HL-60 (cell line): ENCODE data around the gene PCK1.

Experiments used
- DNase-seq, 2 experiments: peaks; one replicate each; pipeline ENCODE4 v3.0.0-alpha.2; 2010 to 2020; ENCODE audit warnings: low read depth in 1 of 2, low spot score in 1 of 2
- H3K27ac ChIP-seq: fragments of 250-450 bp; sonication (Bioruptor Pico); replicated peaks from 2 replicates; pipeline ENCODE4 v1.5.1; 2020; ENCODE audit warnings: mild to moderate bottlenecking, moderate library complexity
- H3K27me3 ChIP-seq: fragments of 250-450 bp; sonication (Bioruptor Pico); 2 replicates; pipeline ENCODE4 v1.5.1; 2021; ENCODE audit warnings: mild to moderate bottlenecking, moderate library complexity; ENCODE audit not compliant: insufficient read depth, poor library complexity, severe bottlenecking
- H3K4me3 ChIP-seq: replicated peaks from 2 replicates; pipeline ENCODE4 v1.5.1; 2011; ENCODE audit warnings: mild to moderate bottlenecking, control low read depth, low read length; ENCODE audit not compliant: insufficient read depth
- GABPA ChIP-seq: IDR thresholded peaks from 2 replicates; pipeline ENCODE4 v1.6.1; 2012; ENCODE audit warnings: low read depth
- POLR2AphosphoS5 ChIP-seq: IDR thresholded peaks from 2 replicates; pipeline ENCODE4 v1.6.1; 2012; ENCODE audit warnings: low read depth
- SPI1 ChIP-seq: IDR thresholded peaks from 2 replicates; pipeline ENCODE4 v1.6.1; 2012; ENCODE audit warnings: low read depth, mild to moderate bottlenecking, borderline replicate concordance
- TF ChIP-seq, protein P1 (sequence below): IDR thresholded peaks from one replicate; pipeline ENCODE4 v1.5.1; 2011; ENCODE audit warnings: low read length, control low read depth, inconsistent platforms; ENCODE audit not compliant: insufficient read depth
- TF ChIP-seq, protein P2 (sequence below): IDR thresholded peaks from 2 replicates; pipeline ENCODE4 v1.6.1; 2012; ENCODE audit warnings: low read depth; ENCODE audit not compliant: insufficient replicate concordance

The PCK1 gene

DNA sequence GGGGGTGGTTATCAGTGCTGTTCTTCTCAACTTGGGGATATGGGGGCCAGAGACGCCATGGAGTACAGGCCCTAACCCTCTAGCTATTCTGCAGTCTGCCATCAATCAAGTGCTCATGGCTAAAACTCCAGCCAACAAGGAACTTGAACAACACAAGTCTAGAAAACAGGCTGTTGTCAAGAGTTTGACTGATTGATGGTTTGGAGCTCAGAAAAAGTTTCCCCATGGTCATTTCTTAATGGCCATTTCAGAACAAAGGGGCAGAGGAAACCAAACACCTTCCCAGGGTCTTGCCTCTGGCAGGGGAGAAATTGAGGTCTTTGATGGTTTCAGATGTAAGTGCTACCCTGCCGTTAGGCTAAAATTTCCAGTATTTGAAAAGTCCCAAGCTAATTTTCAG, 15.1 kb downstream of the PCK1 start:
- TF ChIP-seq, protein P1, sequence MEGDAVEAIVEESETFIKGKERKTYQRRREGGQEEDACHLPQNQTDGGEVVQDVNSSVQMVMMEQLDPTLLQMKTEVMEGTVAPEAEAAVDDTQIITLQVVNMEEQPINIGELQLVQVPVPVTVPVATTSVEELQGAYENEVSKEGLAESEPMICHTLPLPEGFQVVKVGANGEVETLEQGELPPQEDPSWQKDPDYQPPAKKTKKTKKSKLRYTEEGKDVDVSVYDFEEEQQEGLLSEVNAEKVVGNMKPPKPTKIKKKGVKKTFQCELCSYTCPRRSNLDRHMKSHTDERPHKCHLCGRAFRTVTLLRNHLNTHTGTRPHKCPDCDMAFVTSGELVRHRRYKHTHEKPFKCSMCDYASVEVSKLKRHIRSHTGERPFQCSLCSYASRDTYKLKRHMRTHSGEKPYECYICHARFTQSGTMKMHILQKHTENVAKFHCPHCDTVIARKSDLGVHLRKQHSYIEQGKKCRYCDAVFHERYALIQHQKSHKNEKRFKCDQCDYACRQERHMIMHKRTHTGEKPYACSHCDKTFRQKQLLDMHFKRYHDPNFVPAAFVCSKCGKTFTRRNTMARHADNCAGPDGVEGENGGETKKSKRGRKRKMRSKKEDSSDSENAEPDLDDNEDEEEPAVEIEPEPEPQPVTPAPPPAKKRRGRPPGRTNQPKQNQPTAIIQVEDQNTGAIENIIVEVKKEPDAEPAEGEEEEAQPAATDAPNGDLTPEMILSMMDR: no peak
- TF ChIP-seq, protein P2, sequence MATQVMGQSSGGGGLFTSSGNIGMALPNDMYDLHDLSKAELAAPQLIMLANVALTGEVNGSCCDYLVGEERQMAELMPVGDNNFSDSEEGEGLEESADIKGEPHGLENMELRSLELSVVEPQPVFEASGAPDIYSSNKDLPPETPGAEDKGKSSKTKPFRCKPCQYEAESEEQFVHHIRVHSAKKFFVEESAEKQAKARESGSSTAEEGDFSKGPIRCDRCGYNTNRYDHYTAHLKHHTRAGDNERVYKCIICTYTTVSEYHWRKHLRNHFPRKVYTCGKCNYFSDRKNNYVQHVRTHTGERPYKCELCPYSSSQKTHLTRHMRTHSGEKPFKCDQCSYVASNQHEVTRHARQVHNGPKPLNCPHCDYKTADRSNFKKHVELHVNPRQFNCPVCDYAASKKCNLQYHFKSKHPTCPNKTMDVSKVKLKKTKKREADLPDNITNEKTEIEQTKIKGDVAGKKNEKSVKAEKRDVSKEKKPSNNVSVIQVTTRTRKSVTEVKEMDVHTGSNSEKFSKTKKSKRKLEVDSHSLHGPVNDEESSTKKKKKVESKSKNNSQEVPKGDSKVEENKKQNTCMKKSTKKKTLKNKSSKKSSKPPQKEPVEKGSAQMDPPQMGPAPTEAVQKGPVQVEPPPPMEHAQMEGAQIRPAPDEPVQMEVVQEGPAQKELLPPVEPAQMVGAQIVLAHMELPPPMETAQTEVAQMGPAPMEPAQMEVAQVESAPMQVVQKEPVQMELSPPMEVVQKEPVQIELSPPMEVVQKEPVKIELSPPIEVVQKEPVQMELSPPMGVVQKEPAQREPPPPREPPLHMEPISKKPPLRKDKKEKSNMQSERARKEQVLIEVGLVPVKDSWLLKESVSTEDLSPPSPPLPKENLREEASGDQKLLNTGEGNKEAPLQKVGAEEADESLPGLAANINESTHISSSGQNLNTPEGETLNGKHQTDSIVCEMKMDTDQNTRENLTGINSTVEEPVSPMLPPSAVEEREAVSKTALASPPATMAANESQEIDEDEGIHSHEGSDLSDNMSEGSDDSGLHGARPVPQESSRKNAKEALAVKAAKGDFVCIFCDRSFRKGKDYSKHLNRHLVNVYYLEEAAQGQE: no peak
- H3K27ac ChIP-seq: no peak overlapping the region

DNA sequence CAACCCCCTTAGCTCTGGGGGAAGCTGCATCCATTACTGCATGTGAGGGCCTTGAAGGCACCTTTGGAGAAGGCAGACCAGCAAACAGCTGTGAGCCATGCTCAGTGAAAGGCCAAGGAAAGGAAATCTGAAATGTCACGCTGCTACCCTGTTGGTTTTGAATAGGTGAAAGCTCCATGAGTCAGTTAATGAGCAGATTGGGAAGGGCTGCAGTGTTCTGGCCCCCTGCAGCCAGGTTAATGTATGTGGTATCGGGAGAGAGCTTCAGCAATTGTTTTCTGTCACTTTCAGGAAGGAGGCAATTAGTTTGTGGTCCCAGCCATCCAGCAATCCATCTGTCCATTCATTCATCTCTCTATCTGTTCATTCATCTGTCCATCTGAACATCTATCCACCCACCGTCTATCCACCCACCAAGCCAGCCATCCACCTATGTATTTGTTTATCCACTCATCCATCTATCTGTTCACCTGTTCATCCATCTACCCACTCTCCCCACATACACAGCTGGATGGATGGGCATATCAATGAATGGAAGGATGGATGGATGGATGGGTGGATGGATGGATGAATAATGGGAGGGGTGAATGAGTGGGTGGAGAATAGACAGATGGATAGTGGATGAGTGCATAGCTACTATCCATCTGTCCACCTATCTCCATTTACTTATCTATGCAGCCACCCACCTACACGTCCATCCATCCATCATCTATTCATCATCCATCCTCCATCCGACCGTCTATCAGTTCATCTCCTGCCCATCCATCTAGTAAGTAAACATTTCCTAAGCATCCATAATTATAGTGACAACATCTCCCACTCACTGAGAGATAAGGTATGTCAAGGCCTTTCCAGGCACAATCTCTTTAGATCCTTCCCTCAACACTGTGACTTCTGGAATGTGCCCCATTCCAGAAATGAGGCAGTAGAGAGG, 16.0 kb downstream of the PCK1 start:
- DNase-seq: no peak
- H3K27me3 ChIP-seq: peaks cover 12% of the 10 kb centered on the region
- no peak overlapping the region for H3K27ac ChIP-seq
- no peak overlapping the region for H3K4me3 ChIP-seq
- TF ChIP-seq, protein P2: no peak
- TF ChIP-seq SPI1 (no peak), POLR2AphosphoS5 (no peak), GABPA (no peak)
- TF ChIP-seq, protein P1: no peak

More for the DNA sequence above, 15.1 kb downstream of the PCK1 start:
- no peak overlapping the region for H3K4me3 ChIP-seq
- no peak for DNase-seq
- peaks cover 12% of the 10 kb centered on the region for H3K27me3 ChIP-seq

DNA sequence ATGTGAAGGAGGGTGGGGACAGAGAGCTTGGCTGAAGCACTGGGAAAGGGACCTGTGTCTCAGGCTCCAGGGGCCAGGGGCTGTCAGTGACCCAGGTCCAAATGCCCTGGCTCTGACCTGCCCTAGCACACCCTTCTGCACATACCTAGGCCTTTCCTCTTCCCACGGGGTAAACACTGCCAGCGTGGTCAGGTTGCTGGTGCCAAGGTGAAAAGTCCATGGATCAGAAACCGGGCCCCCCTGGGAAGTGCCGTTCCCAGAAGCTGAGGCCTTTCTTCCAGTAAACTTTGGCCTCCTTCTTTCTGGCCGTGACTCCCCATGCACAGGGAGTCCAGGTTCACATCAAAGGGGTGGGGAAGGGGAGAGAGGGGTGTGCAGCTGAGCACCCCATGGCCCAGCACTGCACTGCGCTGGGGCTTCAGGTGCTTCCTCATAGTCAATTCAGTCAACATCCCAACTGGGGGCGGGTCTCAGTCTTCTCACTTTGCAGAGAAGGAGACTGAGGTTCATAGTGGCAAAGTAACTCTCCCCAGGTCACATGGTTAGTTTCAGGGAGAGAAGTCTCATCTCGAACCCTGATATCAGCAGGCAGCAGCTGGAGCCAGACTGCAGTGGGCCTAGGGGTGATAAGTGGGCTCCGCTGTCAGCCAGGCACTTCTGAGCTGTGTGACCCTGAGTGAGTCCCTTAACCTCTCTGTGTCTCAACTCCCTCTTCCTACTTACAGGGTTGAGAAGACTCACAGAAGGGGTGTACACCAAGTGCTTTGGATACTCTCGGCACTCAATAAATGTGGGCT, 17.0 kb downstream of the PCK1 start:
- H3K27ac ChIP-seq: no peak overlapping the region
- peaks cover 12% of the 10 kb centered on the region for H3K27me3 ChIP-seq
- H3K4me3 ChIP-seq: no peak overlapping the region
- TF ChIP-seq SPI1 (no peak), GABPA (no peak), POLR2AphosphoS5 (no peak)
- TF ChIP-seq, protein P1: no peak
- TF ChIP-seq, protein P2: no peak
- DNase-seq: no peak
